DMS 273 treated with DMSO at 0.1 percent for 48 hours (cell line): ENCODE measurements around the gene IL15RA.
"Not testable (repeated sequence)": the region's sequence is repeated elsewhere in the genome, so short reads cannot be mapped to it uniquely, and the experiment has no call there.

Experiments used
- DNase-seq: peaks from one replicate; lab custom pipeline; 2025; lab: John Stamatoyannopoulos, UW

The IL15RA gene

GRCh38 chr10:5968681-5969453 lies 8.5 kb downstream of the IL15RA start:
- no peak for DNase-seq

- no peak for DNase-seq
Observed at GRCh38 chr10:5968037-5968680, 9.2 kb downstream of the IL15RA start.

- no peak for DNase-seq
Observed at GRCh38 chr10:5965266-5965665, 12.1 kb downstream of the IL15RA start.

GRCh38 chr10:5964736-5965135 lies 12.6 kb downstream of the IL15RA start:
- no peak for DNase-seq

- DNase-seq: no peak
Observed at GRCh38 chr10:5963591-5963990, 13.8 kb downstream of the IL15RA start.

- no peak for DNase-seq
Observed at GRCh38 chr10:5963071-5963470, 14.3 kb downstream of the IL15RA start.

- DNase-seq: not testable (repeated sequence)
Observed at GRCh38 chr10:5962358-5962940, 14.9 kb downstream of the IL15RA start.

GRCh38 chr10:5961405-5962100 lies 15.8 kb downstream of the IL15RA start:
- DNase-seq: no peak

GRCh38 chr10:5960973-5961275 lies 16.4 kb downstream of the IL15RA start:
- DNase-seq: not testable (repeated sequence)

GRCh38 chr10:5960070-5960972 lies 17.0 kb downstream of the IL15RA start:
- DNase-seq: no peak

- no peak for DNase-seq
Observed at GRCh38 chr10:5959581-5960069, 17.7 kb downstream of the IL15RA start.

GRCh38 chr10:5959142-5959541 lies 18.2 kb downstream of the IL15RA start:
- no peak for DNase-seq

GRCh38 chr10:5958675-5959074 lies 18.7 kb downstream of the IL15RA start:
- no peak for DNase-seq

- DNase-seq: no peak
Observed at GRCh38 chr10:5958077-5958476, 19.3 kb downstream of the IL15RA start.

GRCh38 chr10:5956146-5956936 lies 21.0 kb downstream of the IL15RA start:
- DNase-seq: no peak

- no peak for DNase-seq
Observed at GRCh38 chr10:5953676-5954075, 23.7 kb downstream of the IL15RA start.

GRCh38 chr10:5952731-5953385 lies 24.5 kb downstream of the IL15RA start:
- DNase-seq: no peak

GRCh38 chr10:5951721-5952407 lies 25.5 kb downstream of the IL15RA start:
- no peak for DNase-seq

GRCh38 chr10:5951167-5951711 lies 26.1 kb downstream of the IL15RA start:
- no peak for DNase-seq
